Measurements from ENCODE around the gene PTPRR.

PTPRR gene

GRCh38 chr12:70854881-70855568 lies 65.5 kb downstream of the PTPRR start:
- no peak for DNase-seq (ENCODE audit: low read depth)
- H3K4me3 ChIP-seq (ENCODE audit: control insufficient read depth, low read depth, low read length): no peak overlapping the region
- TF ChIP-seq CTCF (IDR thresholded peaks at IDR 0.05; ENCODE audit: control insufficient read depth, insufficient read depth, low read depth, low read length, missing control alignments): no peak

GRCh38 chr12:70854138-70854537 lies 66.4 kb downstream of the PTPRR start:
- no peak for DNase-seq (ENCODE audit: low read depth)
- TF ChIP-seq CTCF (IDR thresholded peaks at IDR 0.05; ENCODE audit: control insufficient read depth, insufficient read depth, low read depth, low read length, missing control alignments): no peak
- H3K4me3 ChIP-seq (ENCODE audit: control insufficient read depth, low read depth, low read length): no peak overlapping the region

- H3K4me3 ChIP-seq (ENCODE audit: control insufficient read depth, low read depth, low read length): no peak overlapping the region
- DNase-seq (ENCODE audit: low read depth): peak; percentile 68
- TF ChIP-seq CTCF (IDR thresholded peaks at IDR 0.05; ENCODE audit: control insufficient read depth, insufficient read depth, low read depth, low read length, missing control alignments): no peak
These were observed 67.2 kb downstream of the PTPRR start for GRCh38 chr12:70853326-70853725.

GRCh38 chr12:70852416-70853150 lies 68.0 kb downstream of the PTPRR start:
- no peak for TF ChIP-seq CTCF (IDR thresholded peaks at IDR 0.05; ENCODE audit: control insufficient read depth, insufficient read depth, low read depth, low read length, missing control alignments)
- no peak for DNase-seq (ENCODE audit: low read depth)
- H3K4me3 ChIP-seq (ENCODE audit: control insufficient read depth, low read depth, low read length): no peak overlapping the region

GRCh38 chr12:70849265-70849960 lies 71.1 kb downstream of the PTPRR start:
- TF ChIP-seq CTCF (IDR thresholded peaks at IDR 0.05; ENCODE audit: control insufficient read depth, insufficient read depth, low read depth, low read length, missing control alignments): peak; percentile 31
- no peak for DNase-seq (ENCODE audit: low read depth)
- no peak overlapping the region for H3K4me3 ChIP-seq (ENCODE audit: control insufficient read depth, low read depth, low read length)

- no peak overlapping the region for H3K4me3 ChIP-seq (ENCODE audit: control insufficient read depth, low read depth, low read length)
- no peak for TF ChIP-seq CTCF (IDR thresholded peaks at IDR 0.05; ENCODE audit: control insufficient read depth, insufficient read depth, low read depth, low read length, missing control alignments)
- no peak for DNase-seq (ENCODE audit: low read depth)
These were observed 72.7 kb downstream of the PTPRR start for GRCh38 chr12:70847871-70848270.

Measured in AG09309 (cell line).